Activated naive CD4-positive, alpha-beta T cell treated with anti-CD3 and anti-CD28 coated beads, Interleukin-2, amount 50 U/mL, for 72 hours (primary cell): ENCODE results near the gene GFRA4. TPM values are rescaled to one million over a fixed set of nuclear protein-coding genes. Genes with fewer than 3 reads are reported as not detected.

Experiments used
- ATAC-seq, 2 donors: fragments of 150-1000 bp; cut with Tn5 transposase; 2 replicates each; pipeline ENCODE4 v1.10.0; 2021; ENCODE audit warnings: mild to moderate bottlenecking in 2 of 2, moderate library complexity in 2 of 2
- DNase-seq, 2 donors: peaks; one replicate each; pipeline ENCODE4 v3.0.0; 2021 to 2022; ENCODE audit warnings: low spot score in 2 of 2
- H3K27ac Mint-ChIP-seq, 2 donors: one replicate each; pipeline ENCODE4 v1.8.0; 2022; ENCODE audit warnings: mild to moderate bottlenecking in 2 of 2, mixed read lengths in 2 of 2
- H3K36me3 Mint-ChIP-seq, 2 donors: one replicate each; pipeline ENCODE4 v1.8.0; 2022; ENCODE audit warnings: mixed read lengths in 2 of 2
- H3K9me3 Mint-ChIP-seq, 2 donors: one replicate each; pipeline ENCODE4 v1.8.0; 2022; ENCODE audit warnings: mixed read lengths in 2 of 2
- total RNA-seq, 2 donors: library from RNA; stranded (reverse); gene quantifications; one replicate each; pipeline ENCODE4 v1.2.3, GENCODE V29; 2022

GFRA4 gene, protein sequence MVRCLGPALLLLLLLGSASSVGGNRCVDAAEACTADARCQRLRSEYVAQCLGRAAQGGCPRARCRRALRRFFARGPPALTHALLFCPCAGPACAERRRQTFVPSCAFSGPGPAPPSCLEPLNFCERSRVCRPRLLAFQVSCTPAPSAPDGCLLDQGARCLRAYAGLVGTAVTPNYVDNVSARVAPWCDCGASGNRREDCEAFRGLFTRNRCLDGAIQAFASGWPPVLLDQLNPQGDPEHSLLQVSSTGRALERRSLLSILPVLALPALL
- total RNA-seq = not detected

GRCh38 chr20:3663031-3663701 lies at the start of gene GFRA4:
GFRA4 (minus strand) TSS chr20:3663399; CDS start chr20:3663399, 0 bp downstream.
- DNase-seq (peak in 1 of 2 donors; percentile 44), ATAC-seq (no peak)
- Mint-ChIP-seq H3K27ac (no peak within 1 kb of the TSS), H3K36me3 (no peaks in the 10 kb centered on the region), H3K9me3 (no peaks in the 10 kb centered on the region)

- no peak within 1 kb of the TSS for H3K27ac Mint-ChIP-seq
- H3K36me3 Mint-ChIP-seq = no peaks in the 10 kb centered on the region
- no peak for DNase-seq
Measured at GRCh38 chr20:3712279-3712873, 49.2 kb upstream of the GFRA4 start, which contains the start of gene SIGLEC1. SIGLEC1 (minus strand) TSS chr20:3712600; CDS start chr20:3707128, 5,472 bp downstream.

GRCh38 chr20:3711484-3711941 lies 48.3 kb upstream of the GFRA4 start:
- DNase-seq = no peak
- Mint-ChIP-seq H3K36me3 (no peaks in the 10 kb centered on the region), H3K27ac (no peak overlapping the region), H3K9me3 (no peaks in the 10 kb centered on the region)
- ATAC-seq = no peak

More at GRCh38 chr20:3712279-3712873, 49.2 kb upstream of the GFRA4 start, which contains the start of gene SIGLEC1:
- no peak for ATAC-seq
- no peaks in the 10 kb centered on the region for H3K9me3 Mint-ChIP-seq

DNA sequence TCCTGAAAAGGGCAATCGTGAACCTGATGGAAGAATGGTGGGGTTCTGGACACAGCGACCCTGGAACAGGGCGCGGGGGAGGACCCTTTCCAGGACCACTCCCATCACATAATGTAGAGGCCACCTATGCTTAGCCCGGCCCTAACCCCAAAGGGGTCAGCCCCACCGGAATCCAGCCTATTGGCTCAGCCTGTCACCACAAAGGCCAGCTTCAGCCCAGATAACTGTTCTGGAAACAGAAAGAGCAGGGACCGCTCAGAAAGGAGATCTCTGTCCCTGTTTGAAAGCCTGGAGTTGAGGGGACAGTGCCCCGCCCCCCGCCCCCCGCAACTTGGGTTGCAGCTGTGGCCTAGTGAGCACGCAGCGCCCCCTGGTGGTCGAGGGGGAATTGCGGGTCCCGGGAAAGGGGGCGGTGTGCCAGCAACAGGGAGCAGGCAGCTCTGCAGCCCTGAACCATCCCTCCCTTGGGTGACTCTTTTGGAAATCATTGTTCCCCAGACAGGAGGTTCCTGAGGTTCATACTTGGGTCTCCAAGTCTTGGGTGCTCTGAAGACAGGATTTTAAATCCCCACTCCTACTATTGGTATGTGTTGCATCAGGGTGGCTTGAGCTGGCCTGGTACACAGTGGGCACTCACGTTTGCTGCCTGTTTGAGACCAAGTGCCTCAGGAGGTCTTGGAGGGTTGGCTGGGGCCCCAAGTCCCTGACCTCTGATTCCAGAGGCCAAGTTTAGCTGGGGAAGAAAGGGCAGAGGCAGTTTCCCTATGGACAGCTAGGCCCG lies 47.7 kb upstream of the GFRA4 start:
- Mint-ChIP-seq H3K27ac (no peak overlapping the region), H3K36me3 (no peaks in the 10 kb centered on the region), H3K9me3 (no peaks in the 10 kb centered on the region)
- peak; percentile 70 to 79 for ATAC-seq
- DNase-seq = peak in 1 of 2 donors; percentile 92

GRCh38 chr20:3710011-3710466 lies 46.8 kb upstream of the GFRA4 start:
- Mint-ChIP-seq H3K9me3 (no peaks in the 10 kb centered on the region), H3K36me3 (no peaks in the 10 kb centered on the region), H3K27ac (no peak overlapping the region)
- DNase-seq (no peak), ATAC-seq (no peak)

GRCh38 chr20:3707508-3707899 lies 44.3 kb upstream of the GFRA4 start:
- no peak overlapping the region for H3K27ac Mint-ChIP-seq
- ATAC-seq (no peak), DNase-seq (no peak)
- H3K9me3 Mint-ChIP-seq = no peaks in the 10 kb centered on the region
- no peaks in the 10 kb centered on the region for H3K36me3 Mint-ChIP-seq

DNA sequence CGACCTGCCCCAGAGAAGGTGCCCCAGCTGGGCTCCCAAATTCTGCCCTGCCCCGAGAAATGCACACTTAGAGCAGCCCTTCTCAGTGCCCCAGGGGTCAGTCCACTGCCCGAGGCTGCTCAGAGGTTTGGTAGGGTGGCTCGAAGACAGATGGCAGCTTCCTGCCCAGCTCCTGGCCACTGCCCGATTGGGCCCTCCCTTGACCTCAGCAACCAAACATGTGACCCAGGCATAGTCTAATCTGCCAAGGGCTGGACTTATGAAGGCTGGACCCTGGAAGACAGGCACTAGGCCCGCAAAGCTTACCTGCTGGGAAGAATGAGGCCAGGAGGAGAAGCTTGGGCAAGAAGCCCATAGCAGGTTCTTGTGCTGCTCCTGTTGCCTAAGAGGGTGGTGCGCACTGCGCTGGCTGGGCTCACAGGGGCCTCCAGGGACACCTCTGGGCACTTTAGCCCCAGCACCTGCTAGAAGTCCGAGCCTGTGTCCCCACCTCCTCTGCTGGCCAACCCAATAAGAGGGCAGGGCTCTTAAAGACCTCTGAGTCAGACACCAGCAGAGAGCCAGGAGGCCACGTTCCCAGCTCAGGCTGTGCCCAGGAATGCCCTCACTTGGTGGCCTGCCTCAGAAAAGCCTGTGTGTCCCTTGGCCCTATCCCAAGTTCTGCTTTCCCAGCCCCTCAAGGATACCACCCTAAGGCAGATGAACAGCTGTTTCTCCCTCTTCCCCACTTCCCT lies 43.7 kb upstream of the GFRA4 start:
- no peak for DNase-seq
- H3K36me3 Mint-ChIP-seq = no peaks in the 10 kb centered on the region
- H3K9me3 Mint-ChIP-seq = no peaks in the 10 kb centered on the region
- H3K27ac Mint-ChIP-seq = no peak overlapping the region
- no peak for ATAC-seq

- no peak for ATAC-seq
- DNase-seq = no peak
- Mint-ChIP-seq H3K27ac (no peak overlapping the region), H3K9me3 (no peaks in the 10 kb centered on the region), H3K36me3 (no peaks in the 10 kb centered on the region)
Measured at GRCh38 chr20:3705970-3706739, 43.0 kb upstream of the GFRA4 start.

DNA sequence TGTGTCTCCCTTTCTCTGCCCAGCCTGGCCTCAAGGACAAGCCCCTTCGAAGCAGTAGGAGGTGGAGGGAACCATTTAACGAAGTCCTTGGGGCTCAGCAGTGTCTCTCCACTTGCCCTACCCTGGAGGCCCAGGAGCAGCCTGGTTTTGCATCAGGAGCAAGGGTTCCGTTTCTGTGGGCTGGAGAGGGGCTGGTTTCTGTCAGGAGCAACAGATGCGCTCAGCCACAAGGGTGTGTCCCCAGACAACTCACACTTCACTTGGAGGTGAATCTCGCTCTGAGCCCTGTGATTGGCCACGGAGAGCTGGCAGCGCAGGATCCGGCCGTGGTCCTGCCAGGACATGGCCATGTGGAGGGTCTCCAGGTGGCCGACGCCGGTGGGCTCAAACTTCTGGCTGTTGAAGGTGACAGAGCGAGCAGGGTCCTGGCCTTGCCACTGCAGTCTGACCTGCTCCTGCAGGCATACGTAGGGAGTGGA lies 42.3 kb upstream of the GFRA4 start:
- ATAC-seq (no peak), DNase-seq (no peak)
- Mint-ChIP-seq H3K9me3 (no peaks in the 10 kb centered on the region), H3K36me3 (no peaks in the 10 kb centered on the region), H3K27ac (no peak overlapping the region)

DNA sequence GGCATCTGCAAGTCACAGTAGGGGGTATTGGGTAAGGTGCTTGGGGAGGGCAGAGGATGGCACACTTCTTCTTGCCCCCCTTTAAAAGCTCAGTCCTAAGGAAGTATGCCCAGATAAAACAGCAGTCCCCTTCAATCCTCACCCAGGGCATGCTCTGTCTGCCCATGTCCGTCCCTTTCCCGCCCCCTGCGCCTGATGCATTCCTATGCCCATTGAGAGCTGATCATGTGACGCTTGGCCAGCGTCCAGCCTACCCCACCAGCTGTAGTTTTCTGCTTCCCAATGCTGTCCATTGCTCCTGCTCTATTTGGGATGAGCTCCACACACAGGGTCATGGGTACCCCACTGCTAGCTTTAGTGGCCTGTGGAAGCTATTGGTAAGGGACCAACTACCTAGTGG lies 40.9 kb upstream of the GFRA4 start:
- H3K9me3 Mint-ChIP-seq = no peaks in the 10 kb centered on the region
- DNase-seq (no peak), ATAC-seq (no peak)
- no peaks in the 10 kb centered on the region for H3K36me3 Mint-ChIP-seq
- H3K27ac Mint-ChIP-seq = no peak overlapping the region

GRCh38 chr20:3702611-3703391 lies 39.6 kb upstream of the GFRA4 start:
- H3K27ac Mint-ChIP-seq = no peak overlapping the region
- no peak for DNase-seq
- ATAC-seq = no peak
- no peaks in the 10 kb centered on the region for H3K9me3 Mint-ChIP-seq
- no peaks in the 10 kb centered on the region for H3K36me3 Mint-ChIP-seq

DNA sequence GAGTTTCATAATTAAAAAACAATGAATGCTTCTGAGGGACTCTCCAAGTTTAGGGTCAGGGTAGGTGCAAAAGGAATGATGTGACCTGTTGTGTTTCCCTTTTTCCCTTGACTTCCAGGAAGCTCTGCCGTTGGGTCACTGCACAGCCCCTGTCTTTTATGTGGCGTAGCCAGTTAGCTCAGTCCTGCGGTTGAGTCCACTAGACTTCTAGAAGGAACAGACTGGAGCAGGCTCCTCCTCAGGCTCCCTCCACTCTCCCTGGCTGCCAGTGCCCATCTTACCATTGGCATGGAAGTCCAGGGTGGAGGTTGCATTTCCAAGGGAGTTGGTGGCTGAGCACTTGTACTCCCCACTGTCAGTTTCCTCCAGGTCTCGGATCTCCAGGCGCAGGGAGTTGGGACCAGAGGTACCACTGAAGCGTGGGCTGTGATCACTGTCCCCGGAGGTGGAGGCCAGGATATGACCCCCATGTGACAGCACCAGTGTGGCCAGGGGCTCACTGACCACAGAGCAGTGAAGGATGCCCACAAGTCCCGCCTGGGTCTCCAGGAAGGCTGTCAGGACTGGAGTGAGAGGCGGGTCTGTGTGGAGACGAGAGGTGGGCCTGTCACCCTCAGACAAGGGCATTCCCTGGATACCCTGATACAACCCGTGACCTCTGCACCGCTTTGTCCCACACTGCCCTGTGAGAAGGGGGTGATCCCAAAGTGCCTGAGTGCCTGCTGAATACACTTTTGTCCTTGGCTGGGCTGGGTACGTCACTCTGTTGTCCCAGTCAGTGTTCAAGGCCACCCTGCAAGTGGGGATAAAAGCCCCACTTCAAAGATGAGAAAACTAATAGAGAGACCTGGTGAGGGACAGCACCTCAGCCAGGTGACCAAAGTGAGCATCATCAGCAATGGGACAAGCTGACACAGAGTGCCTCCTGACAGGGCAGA lies 38.1 kb upstream of the GFRA4 start:
- ATAC-seq (no peak), DNase-seq (no peak)
- no peaks in the 10 kb centered on the region for H3K9me3 Mint-ChIP-seq
- H3K36me3 Mint-ChIP-seq = no peaks in the 10 kb centered on the region
- H3K27ac Mint-ChIP-seq = peak overlapping the region in 1 of 2 donors; percentile 60

- DNase-seq (no peak), ATAC-seq (no peak)
- Mint-ChIP-seq H3K9me3 (no peaks in the 10 kb centered on the region), H3K27ac (no peak overlapping the region), H3K36me3 (no peaks in the 10 kb centered on the region)
Measured at GRCh38 chr20:3699037-3699436, 35.8 kb upstream of the GFRA4 start.

DNA sequence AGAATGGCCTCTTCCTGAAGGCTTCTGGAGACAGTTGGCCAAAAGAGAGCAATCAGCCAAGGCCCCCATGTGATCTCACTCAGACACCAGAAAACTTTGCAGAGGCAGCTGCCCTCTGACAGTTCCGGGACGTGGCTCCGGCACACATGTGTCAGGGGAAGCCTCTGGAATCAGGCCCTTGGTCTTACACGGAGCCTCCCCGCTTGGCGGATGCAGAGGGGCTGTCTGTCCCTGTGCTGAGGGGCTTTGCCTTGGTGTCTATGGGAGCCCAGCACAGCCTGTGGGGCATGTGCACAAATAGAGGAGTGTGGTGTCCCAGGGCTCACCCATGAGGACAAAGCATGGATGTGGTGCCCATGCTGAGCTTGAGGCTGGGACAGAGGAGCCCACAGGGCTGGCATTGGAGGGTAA lies 35.4 kb upstream of the GFRA4 start:
- Mint-ChIP-seq H3K27ac (no peak overlapping the region), H3K36me3 (no peaks in the 10 kb centered on the region), H3K9me3 (no peaks in the 10 kb centered on the region)
- ATAC-seq = no peak
- DNase-seq = no peak
